Activated naive CD4-positive, alpha-beta T cell treated with anti-CD3 and anti-CD28 coated beads for 36 hours (primary cell): ENCODE results near the gene NRG3. TPM values are rescaled to one million over a fixed set of nuclear protein-coding genes. Genes with fewer than 3 reads are reported as not detected.
"Not testable (repeated sequence)": the region's sequence is repeated elsewhere in the genome, so short reads cannot be mapped to it uniquely, and the experiment has no call there.

Experiments used
- CTCF ChIA-PET: fragments of 350-600 bp; sonication (Branson Sonifier 250); formaldehyde crosslinking; loops from one replicate; lab custom pipeline; 2021; ENCODE audit warnings: antibody characterized with exemption; lab: Charles Lee
- DNase-seq: peaks from one replicate; pipeline ENCODE4 v3.0.0-alpha.2; 2020
- H3K27ac Mint-ChIP-seq: one replicate; pipeline ENCODE4 v1.8.0; 2021; ENCODE audit warnings: mild to moderate bottlenecking, mixed read lengths
- H3K27me3 Mint-ChIP-seq: one replicate; pipeline ENCODE4 v1.8.0; 2021; ENCODE audit warnings: low read depth, mixed read lengths
- H3K36me3 Mint-ChIP-seq: one replicate; pipeline ENCODE4 v1.8.0; 2021; ENCODE audit warnings: low read depth, mixed read lengths
- H3K4me1 Mint-ChIP-seq: one replicate; pipeline ENCODE4 v1.8.0; 2021; ENCODE audit warnings: low read depth, mixed read lengths
- H3K4me3 Mint-ChIP-seq: one replicate; pipeline ENCODE4 v1.8.0; 2021; ENCODE audit warnings: mild to moderate bottlenecking, moderate library complexity, mixed read lengths
- H3K9me3 Mint-ChIP-seq: one replicate; pipeline ENCODE4 v1.8.0; 2021; ENCODE audit warnings: mixed read lengths
- intact Hi-C: fragments of 100-400 bp; cut with micrococcal nuclease; formaldehyde crosslinking; loops from one replicate; pipeline ENCODE4 v1.15.1; 2023
- total RNA-seq, 2 experiments: library from RNA; stranded (reverse); gene quantifications; one replicate each; pipeline ENCODE4 v1.2.3, GENCODE V29; 2021

Gene NRG3
- total RNA-seq, 2 experiments from 2014 or later, result not detected

DNA sequence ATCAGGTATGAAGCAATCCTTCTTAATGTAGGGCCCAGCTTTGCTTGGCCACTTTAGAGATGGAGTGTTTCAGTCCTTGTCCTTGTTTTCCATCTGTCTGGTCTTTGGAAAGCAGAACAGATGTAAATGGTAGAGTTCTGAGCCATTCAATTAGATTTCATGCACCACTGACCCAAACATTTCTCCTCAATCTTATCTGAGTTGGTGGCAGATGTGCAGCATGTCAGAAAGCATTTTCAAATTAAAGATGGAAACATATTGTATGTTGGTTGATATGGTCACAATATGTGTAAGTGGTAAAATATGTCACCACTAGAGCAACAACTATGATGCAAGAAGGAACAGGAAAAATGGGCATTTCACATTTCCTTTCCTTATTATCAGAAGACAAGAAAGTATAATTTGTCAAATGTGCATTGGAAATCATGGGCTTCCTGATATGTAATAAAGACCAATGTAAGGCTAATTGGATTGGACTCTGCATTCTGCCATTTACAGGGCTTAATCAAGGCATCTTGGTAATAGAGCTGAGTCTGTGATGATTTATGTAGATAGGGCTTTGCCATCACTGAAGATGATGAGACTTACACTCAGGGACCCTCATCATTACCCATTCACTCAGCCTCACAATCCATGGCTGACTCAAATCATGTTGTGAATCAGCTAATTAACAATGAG is 750.7 kb downstream of the NRG3 start:
- Mint-ChIP-seq H3K27ac (no peak overlapping the region), H3K36me3 (no peaks in the 10 kb centered on the region), H3K4me3 (no peak overlapping the region), H3K9me3 (peaks cover 1% of the 10 kb centered on the region), H3K4me1 (no peaks in the 10 kb centered on the region), H3K27me3 (no peaks in the 10 kb centered on the region)
- DNase-seq, result no peak
- CTCF ChIA-PET, result no interaction called here
- intact Hi-C loops, result no loop called here

DNA sequence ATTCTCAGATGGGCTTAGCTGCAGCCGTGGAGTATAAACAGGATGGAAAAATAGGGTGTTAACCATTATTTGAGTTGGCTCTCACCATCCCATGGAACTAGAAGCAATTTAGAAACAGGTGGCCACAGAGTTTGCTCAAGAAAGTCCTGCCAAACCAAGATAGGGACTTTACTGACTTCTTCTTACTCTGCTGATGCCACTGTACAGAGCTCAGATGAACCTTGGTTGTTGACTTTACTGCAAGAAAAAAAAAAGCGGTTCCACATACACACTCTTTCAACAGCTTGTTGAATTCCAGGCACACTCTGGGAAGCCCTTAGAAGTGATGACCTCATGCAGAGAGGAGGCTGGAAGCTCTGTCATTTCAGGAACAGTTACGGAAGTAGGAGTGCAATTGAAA is 753.4 kb downstream of the NRG3 start:
- Mint-ChIP-seq H3K27ac (no peak overlapping the region), H3K36me3 (no peaks in the 10 kb centered on the region), H3K27me3 (no peaks in the 10 kb centered on the region), H3K9me3 (peaks cover 5% of the 10 kb centered on the region), H3K4me1 (no peaks in the 10 kb centered on the region), H3K4me3 (no peak overlapping the region)
- intact Hi-C loops, result no loop called here
- CTCF ChIA-PET, result interaction anchor here (0.6 kb wide), 1 partner anchor 9 kb away, joined by 3 read pairs; no protein-coding TSS in a partner anchor
- no peak for DNase-seq

DNA sequence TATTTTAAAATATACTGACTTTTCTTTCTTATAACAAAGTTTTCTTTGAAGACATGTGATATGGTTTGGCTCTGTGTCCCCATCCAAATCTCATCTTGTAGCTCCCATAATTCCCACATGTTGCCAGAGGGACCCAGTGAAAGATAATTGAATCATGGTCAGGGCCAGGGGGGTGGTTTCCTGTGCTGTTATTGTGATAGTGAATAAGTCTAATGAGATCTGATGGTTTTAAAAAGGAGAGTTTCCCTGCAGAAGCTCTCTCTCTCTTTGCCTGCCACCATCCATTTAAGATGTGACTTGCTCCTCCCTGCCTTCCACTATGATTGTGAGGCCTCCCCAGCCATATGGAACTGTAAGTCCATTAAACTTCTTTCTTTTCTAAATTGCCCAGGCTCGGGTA is 768.1 kb downstream of the NRG3 start:
- CTCF ChIA-PET, result no interaction called here
- no peak for DNase-seq
- intact Hi-C loops, result no loop called here
- Mint-ChIP-seq H3K27ac (no peak overlapping the region), H3K4me3 (no peak overlapping the region), H3K9me3 (no peaks in the 10 kb centered on the region), H3K36me3 (no peaks in the 10 kb centered on the region), H3K4me1 (no peaks in the 10 kb centered on the region), H3K27me3 (no peaks in the 10 kb centered on the region)

DNA sequence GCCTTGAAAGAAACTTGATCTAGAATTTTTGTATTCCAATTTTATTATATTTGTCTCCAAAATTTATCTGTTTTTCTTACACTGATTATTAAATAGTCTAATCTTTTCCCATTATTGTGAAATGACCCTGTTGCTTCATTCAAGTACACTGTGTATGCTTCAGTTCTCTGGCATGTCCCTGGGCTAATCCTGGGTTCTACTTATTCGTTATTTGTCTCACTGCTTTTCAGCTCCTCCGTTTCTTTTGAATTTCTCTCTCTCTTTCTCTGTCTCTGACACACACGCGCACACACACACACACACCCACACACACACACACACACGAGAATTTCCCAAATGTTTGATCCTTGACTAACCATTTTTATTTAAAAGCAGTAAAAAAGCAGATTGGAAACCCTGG is 768.6 kb downstream of the NRG3 start:
- Mint-ChIP-seq H3K36me3 (no peaks in the 10 kb centered on the region), H3K4me3 (no peak overlapping the region), H3K27me3 (no peaks in the 10 kb centered on the region), H3K4me1 (no peaks in the 10 kb centered on the region), H3K9me3 (no peaks in the 10 kb centered on the region), H3K27ac (no peak overlapping the region)
- no peak for DNase-seq
- intact Hi-C loops, result no loop called here
- CTCF ChIA-PET, result no interaction called here

DNA sequence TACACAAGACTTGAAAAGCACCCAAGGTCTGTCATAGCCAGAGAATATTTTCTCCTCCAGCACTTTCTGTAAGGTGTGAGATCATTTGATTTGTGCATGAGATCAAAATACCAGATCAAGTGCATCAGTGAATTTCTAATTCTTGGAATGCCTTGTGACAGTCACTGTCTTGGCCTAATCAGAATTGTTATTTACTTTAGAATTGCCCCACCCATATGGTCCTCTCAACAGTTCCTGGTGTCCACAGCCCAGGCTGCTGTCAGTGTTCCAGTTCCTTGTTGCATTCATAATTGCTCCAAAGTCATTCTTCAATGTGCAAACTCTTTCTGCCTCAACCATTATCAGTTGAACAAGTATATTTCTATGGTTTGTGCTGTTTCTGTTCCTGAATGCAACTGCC is 770.2 kb downstream of the NRG3 start:
- intact Hi-C loops, result no loop called here
- no peak overlapping the region for H3K4me3 Mint-ChIP-seq
- CTCF ChIA-PET, result no interaction called here
- no peak for DNase-seq
- no peaks in the 10 kb centered on the region for H3K4me1 Mint-ChIP-seq
- no peaks in the 10 kb centered on the region for H3K9me3 Mint-ChIP-seq
- no peaks in the 10 kb centered on the region for H3K27me3 Mint-ChIP-seq
- H3K36me3 Mint-ChIP-seq, result no peaks in the 10 kb centered on the region
- H3K27ac Mint-ChIP-seq, result no peak overlapping the region

DNA sequence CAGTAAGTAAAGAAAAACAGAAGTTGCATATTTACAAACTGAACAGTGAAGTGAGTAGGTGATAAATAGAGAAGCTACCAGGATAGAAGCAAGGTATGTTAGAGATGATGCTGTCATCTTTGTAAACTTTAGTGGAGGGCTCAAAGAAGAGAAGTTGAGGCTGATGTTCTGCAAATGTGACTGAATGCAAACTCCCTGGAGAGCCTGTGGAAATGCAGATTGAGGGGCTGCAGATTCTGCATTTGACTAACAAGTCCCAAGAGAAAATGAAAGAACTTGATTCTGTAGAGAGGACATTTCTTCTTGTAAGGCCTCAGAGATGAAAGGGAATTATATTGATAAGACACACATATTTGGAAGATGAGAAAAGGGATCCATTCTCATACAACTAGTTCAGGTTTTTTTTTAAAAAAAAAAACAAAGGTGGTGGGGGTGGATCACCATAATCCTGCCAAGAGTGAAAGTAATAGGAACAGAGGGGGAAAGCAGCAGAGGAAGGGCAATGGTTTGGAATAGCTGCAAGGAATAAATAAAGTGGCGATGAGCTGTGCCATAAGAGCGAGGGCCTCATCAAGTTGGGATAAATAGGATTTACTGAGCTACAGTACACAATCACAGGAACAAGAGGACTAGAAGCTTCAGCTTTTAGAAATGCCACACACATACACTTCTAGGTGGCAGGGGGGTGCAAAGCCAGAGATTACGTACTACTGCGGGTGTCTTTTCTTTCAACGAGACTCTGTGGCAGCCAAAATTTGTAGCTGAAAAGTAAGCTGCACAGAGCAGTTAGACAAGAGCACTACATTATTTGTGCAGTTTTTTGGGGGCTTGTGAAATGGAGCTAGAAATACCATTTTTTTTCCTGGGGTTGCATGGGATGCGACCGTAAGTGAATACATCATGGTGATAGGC is 778.5 kb downstream of the NRG3 start:
- H3K4me3 Mint-ChIP-seq, result no peak overlapping the region
- intact Hi-C loops, result no loop called here
- no peak overlapping the region for H3K27ac Mint-ChIP-seq
- no peaks in the 10 kb centered on the region for H3K4me1 Mint-ChIP-seq
- H3K27me3 Mint-ChIP-seq, result no peaks in the 10 kb centered on the region
- CTCF ChIA-PET, result no interaction called here
- DNase-seq, result no peak
- no peaks in the 10 kb centered on the region for H3K36me3 Mint-ChIP-seq
- H3K9me3 Mint-ChIP-seq, result peaks cover 8% of the 10 kb centered on the region

DNA sequence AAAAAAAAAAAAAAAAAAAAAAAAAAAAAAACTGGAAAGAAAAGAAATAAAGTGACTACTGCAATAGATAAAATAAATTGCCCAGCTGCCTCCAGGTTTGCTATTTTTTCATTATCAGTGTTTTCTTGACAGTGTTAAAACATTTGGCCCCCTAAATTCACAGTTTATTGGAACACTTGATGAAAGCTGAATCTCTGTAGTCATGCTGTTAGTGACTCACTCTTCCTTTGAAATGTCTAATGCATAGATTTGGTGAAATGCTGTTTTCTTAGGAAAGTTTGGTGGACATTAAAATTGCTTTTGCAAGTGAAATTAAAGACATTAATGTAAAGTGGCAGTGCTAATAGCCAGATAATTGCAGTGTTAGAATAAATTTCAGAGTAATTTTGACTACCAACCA is 785.2 kb downstream of the NRG3 start:
- H3K4me1 Mint-ChIP-seq, result no peaks in the 10 kb centered on the region
- peaks cover 2% of the 10 kb centered on the region for H3K9me3 Mint-ChIP-seq
- H3K36me3 Mint-ChIP-seq, result no peaks in the 10 kb centered on the region
- intact Hi-C loops, result no loop called here
- no peak overlapping the region for H3K27ac Mint-ChIP-seq
- no peak overlapping the region for H3K4me3 Mint-ChIP-seq
- H3K27me3 Mint-ChIP-seq, result no peaks in the 10 kb centered on the region
- no peak for DNase-seq
- CTCF ChIA-PET, result no interaction called here

DNA sequence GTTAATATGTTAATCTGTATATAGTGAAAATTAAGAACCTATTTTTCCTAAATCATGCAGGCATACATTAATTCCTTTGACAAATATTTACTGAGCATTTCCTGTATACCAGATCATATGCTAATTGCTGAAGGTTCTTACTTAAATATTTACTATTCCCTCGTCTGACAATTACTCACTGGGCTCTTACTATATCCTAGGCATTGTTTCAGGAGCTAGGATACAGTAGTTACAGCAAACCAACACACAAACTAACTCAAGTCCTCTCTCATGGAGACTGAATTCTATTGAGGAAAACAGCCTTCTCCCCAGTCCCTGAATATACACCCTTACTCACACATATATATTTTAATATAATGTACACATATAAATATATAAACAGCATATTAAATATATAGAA is 786.0 kb downstream of the NRG3 start:
- no peaks in the 10 kb centered on the region for H3K4me1 Mint-ChIP-seq

DNA sequence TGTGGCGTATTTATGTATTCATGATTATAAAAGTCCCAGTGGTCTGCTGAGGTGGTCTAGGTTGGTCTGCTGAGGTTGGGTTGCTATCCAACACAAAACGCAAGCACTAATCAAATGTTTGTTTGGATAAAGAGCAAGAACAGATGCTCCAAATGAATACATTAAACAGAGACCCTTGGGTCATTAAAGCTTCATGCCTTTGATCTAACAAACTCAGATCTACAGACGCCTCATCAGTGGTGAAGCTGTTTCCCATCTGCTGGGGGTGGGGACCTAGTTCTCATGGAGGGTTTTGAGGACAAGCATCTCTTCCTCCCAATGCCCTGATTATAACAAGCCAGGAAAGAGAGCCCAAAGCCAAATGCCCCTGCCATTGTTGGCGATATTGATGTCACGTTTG is 786.7 kb downstream of the NRG3 start:
- H3K36me3 Mint-ChIP-seq, result no peaks in the 10 kb centered on the region
- CTCF ChIA-PET, result no interaction called here
- H3K27ac Mint-ChIP-seq, result no peak overlapping the region
- no peak for DNase-seq
- intact Hi-C loops, result no loop called here
- H3K9me3 Mint-ChIP-seq, result no peaks in the 10 kb centered on the region
- H3K27me3 Mint-ChIP-seq, result no peaks in the 10 kb centered on the region
- no peak overlapping the region for H3K4me3 Mint-ChIP-seq
- H3K4me1 Mint-ChIP-seq, result no peaks in the 10 kb centered on the region

More for the DNA sequence above, 786.0 kb downstream of the NRG3 start:
- Mint-ChIP-seq H3K27ac (no peak overlapping the region), H3K36me3 (no peaks in the 10 kb centered on the region), H3K9me3 (peaks cover 2% of the 10 kb centered on the region), H3K4me3 (no peak overlapping the region), H3K27me3 (no peaks in the 10 kb centered on the region)
- no peak for DNase-seq
- intact Hi-C loops, result no loop called here
- CTCF ChIA-PET, result no interaction called here

DNA sequence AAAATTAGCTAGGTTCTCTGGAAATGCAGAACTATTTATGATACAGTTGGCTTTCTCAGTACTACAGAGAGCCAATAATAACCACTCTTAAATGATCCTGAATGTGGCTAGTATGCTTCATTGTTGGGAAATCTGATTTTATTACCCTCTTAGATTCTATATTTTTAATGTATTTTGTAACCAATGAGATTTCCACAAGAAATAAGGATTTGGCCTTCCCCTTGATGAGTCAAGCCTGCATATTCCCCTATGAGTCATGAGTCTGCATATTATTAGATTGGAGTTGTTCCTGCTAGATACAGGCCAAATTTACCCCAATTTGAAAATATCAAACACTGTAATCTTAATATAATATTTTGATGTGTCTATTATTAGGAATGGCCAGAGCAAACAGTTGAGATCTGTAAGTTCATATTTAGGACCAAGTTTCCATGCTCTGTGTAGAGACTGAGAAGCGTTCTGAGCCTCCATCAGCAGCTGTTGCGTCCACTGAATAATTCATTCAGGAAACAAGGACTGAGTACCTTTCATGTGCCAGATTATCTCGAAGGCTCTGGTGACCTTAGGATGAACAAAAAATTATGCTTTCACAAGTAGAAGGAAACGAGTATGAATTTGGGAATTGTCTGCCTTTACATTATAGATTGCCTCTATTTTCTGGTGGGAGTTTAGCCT is 793.4 kb downstream of the NRG3 start:
- no peak overlapping the region for H3K27ac Mint-ChIP-seq
- CTCF ChIA-PET, result no interaction called here

DNA sequence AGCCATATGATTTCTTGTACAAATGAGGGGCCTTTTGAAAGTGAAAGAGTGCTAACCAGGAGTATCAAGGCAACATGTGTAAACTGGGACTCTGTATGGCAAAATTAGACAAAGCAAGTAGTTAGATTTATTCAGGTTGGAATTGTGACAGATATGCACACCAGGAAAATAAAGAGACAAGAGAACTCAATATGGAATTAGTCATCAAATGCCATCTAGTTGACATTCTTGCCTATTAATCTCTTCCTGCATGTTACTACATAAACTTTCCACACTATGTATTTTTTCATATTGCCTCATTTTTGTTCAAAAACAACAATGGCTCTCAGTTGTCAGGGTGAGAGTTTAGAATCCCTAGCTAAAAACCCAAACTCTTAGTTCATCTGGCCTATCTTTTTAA is 799.0 kb downstream of the NRG3 start:
- CTCF ChIA-PET, result no interaction called here
- Mint-ChIP-seq H3K4me3 (no peak overlapping the region), H3K27me3 (no peaks in the 10 kb centered on the region), H3K27ac (no peak overlapping the region), H3K36me3 (no peaks in the 10 kb centered on the region), H3K4me1 (no peaks in the 10 kb centered on the region), H3K9me3 (peaks cover 11% of the 10 kb centered on the region)
- intact Hi-C loops, result no loop called here
- DNase-seq, result no peak

More for the DNA sequence above, 793.4 kb downstream of the NRG3 start:
- Mint-ChIP-seq H3K9me3 (peaks cover 6% of the 10 kb centered on the region), H3K36me3 (no peaks in the 10 kb centered on the region), H3K27me3 (no peaks in the 10 kb centered on the region), H3K4me3 (no peak overlapping the region), H3K4me1 (no peaks in the 10 kb centered on the region)
- no peak for DNase-seq
- intact Hi-C loops, result no loop called here

DNA sequence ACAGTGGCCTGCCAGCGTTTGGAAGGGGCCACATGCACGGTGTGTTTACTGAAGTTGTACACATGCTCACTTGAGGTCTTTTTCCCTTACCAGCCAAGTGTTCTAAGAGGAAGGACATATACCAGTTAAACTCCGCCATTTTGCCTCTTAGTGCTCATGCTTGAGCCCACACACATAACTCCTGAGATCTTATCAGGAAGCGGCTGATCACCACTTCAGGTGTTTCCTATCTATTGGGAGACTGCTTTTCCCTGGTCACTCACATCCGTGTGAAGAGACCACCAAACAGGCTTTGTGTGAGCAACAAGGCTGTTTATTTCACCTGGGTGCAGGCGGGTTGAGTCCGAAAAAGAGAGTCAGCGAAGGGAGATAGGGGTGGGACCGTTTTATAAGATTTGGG is 802.9 kb downstream of the NRG3 start:
- DNase-seq, H3K27ac Mint-ChIP-seq, H3K4me1 Mint-ChIP-seq, CTCF ChIA-PET, H3K27me3 Mint-ChIP-seq, H3K4me3 Mint-ChIP-seq, intact Hi-C loops, H3K9me3 Mint-ChIP-seq, H3K36me3 Mint-ChIP-seq: not testable (repeated sequence)
